Muscle of back (tissue), 11 donors: ENCODE results near the gene PACS2. TPM values are rescaled to one million over a fixed set of nuclear protein-coding genes. Genes with fewer than 3 reads are reported as not detected.
"Not testable (repeated sequence)": the region's sequence is repeated elsewhere in the genome, so short reads cannot be mapped to it uniquely, and the experiment has no call there.

Experiments
- DNase-seq, 3 donors: peaks; one replicate each; pipeline versions ENCODE4 v3.0.0 to v3.0.0-alpha.2; 2013
- polyA plus RNA-seq, 10 donors: library from polyadenylated mRNA; unstranded; fragments of 120-200 nt; gene quantifications; one replicate each; pipeline ENCODE4 v1.2.1, GENCODE V29; 2013; ENCODE audit not compliant: insufficient read length in 10 of 10

The PACS2 gene
- polyA plus RNA-seq, 10 donors, result 68.7 to 112 (median 87.4) TPM

DNA sequence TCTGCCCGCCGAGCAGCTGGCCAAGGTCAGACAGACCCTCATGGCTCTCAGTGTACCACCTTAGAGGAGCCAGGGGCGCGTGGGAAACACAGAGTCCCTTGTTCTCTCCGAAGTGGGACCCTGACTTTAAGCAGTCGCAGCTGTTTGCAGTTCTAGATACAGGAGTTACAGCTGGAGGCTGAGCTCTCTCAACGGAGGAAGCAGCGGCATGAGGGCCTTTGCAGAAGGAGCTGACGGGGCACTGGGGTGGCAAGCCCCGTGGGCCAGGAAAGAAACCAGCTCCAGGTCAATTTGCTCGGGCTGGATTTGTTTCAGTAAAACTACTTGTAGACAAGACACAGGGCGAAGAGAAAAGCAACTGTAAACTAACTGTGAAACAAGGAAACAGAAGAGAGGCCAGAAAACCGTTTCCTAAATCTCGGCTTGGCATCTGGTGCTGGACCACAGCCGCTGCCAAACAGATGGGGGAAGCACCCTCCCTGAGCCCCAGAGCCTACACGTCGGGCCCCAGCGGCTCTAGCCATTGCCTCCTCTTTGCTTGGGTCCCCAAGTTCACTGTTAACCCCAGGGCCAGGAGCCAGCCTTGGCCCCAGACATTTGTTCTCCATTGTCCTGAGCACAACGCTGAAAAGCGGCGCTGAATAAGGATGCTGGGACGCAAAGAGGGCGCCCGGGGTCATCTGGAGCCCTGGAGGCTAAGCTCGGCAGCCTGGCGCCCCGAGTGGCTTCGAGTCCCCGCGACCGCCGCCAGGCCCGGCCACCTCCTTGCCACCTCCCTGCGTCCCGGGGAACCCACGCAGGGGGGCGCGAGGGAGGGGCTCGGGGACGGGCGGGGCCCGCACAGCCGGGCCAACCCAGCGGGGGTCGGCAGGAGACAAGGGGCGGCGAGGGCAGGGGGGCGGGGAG, 914 bp upstream of the PACS2 start:
- DNase-seq, result peak in 1 of 3 donors; percentile 83

DNA sequence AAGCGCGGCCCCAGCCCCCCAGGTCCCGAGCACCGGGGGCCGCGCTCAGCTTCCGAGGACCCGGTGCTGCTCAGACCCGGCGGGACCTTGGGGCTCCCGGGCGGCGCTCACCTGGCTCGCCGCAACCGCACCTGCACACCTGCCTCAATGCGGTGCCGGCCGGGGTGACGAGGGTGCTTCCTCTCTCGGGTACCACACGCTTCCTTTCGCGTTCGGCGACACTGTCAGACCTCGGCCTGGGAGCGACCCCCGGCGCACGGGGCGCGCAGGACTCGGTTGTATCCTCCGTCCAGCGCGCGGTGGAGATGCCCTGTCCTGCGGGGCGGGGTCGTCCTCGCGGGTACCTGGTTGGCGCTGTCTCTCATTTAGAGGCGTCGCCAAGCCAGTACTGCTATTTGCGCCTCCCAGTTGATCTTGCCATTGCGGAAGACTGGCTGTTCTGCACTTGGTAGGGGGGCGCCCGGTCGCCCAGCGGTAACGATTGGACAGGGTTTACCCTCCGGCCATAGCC, 718 bp downstream of the PACS2 start:
- peak in 1 of 3 donors; percentile 52 for DNase-seq

DNA sequence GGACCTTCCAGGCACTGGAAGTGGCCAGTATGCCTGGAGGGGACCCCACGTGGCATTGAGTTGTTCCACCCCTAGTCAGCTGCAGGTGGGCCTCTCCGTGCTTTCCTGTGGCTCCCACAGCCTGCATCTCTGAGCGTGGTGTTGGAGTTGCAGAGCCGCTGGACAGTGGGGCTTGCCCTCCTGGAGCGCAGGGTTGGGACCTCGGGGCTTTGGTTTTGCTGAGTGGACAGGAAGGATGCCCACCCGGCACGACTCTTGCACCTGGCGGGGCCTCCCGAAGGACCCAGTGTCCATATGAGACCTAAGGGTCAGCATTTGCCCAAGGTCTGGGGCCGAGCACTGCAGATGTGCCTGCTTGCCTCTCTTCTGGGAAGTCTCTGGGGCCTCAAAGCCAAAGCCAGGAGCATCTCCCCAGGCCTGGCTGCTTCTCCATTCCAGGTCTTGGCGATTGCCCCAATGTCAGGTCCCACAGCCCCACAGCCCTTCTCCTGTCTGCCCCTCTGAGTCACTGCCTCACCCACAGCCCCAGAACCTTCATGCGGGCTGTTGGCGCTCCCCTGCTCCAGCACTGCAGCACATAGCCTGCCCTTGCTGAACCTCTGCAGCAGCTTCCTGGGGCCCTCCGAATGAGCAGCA, 1.5 kb downstream of the PACS2 start:
- peak in 1 of 3 donors; percentile 34 for DNase-seq

DNA sequence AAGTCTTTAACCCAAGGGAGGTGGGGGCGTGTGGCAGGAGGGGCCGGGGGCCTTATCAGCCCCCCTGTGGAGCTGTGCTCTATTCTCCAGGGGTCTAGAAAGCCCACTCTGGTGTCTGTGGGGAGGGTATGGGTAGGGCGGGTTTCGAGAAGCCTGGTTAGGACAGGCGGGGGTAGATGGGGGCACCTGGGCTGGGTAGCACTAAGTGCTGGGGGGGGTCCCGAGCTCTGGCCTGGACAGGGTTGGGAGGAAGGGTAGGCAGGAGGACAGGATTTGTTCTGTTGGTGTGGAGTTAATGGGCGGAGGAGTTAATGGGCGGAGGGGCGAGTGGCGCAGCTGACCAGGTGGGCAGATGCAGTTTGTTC, 2.0 kb downstream of the PACS2 start:
- DNase-seq, result no peak

DNA sequence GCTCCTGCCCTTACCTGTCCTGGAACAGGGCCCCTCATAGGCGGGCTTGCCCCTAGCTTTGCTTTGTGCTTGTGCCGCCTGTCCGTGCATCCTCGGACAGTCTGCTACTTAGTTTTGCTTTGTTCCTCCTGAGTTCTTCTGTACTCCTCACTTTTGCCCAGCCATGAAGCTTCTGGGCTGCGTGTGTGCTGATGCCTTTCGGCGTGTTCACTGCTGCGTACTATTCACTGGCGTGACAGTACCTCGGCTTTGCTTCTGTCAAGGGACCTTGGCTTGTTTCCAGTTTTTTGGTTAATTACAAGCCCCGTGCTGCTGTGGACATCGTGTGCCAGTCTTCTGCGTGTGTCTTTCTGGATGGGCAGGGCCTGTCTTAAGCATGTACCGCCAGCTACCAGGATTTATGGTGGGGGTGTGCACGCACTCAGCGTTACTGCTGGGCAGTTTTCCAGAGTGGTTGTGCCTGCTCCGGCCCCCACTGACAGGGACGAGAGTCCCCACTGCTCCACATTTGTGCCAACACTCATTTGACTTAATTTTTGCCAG, 2.5 kb downstream of the PACS2 start:
- DNase-seq, result no peak

DNA sequence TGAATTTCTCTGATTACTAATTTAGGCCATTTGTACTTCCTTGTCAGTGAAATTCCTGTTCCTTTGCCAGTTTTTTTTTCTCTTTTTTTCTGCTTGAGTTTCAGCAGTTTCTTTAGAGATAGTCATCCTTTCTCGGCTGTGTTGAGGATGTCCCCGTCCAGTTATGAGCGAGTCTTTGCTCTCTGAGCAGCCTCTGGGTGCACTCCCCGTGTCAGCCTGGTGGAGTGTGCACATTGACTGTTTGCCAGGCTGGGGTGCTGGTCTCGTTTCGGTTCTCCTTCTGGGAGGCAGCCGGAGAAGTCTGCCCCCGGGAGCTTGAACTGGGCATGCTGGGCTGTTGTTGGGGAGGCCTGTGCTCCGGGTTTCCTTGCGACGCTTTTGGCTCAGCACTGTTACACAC, 3.0 kb downstream of the PACS2 start:
- no peak for DNase-seq

DNA sequence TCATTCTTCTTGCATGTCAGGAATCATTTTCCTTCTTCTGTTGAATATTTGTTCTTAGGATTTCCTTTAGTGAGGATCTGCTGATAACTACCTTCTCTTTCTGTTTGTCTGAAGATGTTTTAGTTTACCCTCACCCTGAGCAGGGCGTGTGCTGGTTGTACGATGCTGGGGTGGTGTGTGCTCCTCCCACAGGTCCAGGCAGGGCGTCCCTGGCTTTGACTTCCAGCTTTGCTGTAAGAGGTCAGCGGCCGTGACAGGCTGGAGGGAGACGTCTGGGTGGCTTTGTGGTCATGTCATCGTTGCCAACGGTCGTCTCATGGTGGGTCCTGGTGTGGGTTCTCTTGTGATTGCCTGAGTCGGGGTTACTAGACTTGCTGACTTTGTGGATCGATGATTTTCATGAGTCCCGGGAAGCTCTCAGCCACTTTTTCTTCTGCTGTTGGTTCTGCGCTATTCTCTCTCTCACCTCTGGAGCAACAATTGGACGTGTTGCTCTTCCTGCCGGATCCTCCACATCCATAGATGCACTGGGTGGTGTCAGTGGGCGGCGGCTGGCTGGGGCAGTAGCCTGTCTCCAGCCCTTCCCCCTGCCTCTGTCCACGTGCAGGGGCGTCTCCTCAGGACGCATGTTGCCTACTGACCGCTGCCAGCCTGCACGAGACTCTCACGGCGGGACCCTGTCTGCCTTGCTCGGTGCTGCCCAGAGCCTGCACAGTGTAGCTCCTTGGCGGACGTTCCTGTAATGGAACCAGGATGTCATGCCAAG, 8.4 kb downstream of the PACS2 start:
- peak in 1 of 3 donors; percentile 7 for DNase-seq

DNA sequence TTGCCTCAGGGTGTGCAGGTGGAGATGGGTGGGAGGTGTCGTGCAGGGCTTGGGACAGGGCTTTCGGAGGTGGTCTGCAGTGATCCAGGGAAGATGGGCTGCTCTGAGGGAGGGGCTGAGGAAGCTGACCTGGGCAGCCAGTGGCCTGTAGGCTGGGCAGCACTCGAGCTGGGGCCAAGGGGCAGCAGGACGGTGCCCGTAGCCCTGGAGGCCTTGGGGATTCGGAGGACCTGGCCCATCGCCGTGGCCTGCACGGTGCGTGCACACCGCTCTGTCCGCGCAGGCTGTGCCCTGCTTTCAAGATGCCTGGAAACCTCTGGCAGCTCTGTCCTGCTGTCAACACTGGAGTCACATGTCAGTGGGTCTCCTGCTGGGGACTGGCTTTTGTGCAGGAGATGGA, 9.1 kb downstream of the PACS2 start:
- DNase-seq, result peak in 1 of 3 donors; percentile 1

DNA sequence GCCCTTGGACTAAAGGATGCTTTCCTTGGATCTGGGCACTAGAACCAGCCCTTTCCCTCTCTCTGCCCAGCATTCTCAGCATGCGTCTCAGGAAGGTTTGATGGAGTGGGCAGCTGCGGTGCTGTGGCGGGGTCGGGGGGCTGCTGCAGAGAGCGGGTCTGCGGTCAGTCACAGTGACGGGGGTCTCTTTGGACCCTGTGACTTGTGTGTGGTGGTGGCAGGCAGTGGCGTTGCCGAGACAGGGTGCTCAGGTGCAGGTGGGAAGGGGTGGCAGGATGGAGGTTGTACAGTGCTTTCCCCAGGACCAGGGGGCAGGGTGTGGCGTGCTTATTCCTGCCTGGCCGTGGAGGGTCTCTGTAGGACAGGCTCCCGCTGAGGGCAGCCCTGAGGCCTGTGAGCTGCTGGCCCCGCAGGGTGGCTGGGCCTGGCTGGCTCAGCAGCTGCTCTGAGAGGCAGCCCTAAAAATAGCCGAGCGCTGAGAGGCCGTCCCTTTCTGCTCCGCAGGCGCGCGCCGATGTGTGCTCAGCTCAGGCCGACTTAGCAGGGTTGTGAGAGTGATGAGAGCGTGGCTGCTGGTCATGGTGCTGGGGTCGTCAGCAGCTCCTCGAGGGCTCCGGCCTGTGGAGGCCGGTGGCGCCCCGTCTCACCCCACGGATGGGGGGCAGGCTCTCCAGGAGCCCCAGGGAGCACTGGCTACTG, 9.7 kb downstream of the PACS2 start:
- DNase-seq, result peak in 1 of 3 donors; percentile 69

DNA sequence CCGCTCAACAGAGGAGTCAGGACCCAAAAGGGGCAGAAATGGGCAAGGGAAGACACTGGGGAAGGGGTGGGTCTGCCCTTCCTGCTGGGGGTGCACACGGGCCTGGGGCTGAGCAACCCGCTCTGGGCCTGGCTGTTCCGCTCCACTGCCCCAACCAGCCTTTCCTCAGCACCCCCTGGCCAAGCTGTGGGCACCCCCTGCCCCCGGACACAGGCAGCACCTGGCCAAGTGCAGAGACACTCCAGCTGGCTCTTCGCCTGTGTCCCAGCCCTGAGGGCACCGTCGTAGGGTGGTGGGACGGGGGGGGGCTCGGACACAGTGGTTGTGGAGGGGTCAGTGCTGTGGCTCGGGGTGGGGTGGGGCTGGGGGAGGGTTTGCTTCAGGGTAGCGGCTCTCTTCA, 10.3 kb downstream of the PACS2 start:
- DNase-seq, result peak in 1 of 3 donors; percentile 1

DNA sequence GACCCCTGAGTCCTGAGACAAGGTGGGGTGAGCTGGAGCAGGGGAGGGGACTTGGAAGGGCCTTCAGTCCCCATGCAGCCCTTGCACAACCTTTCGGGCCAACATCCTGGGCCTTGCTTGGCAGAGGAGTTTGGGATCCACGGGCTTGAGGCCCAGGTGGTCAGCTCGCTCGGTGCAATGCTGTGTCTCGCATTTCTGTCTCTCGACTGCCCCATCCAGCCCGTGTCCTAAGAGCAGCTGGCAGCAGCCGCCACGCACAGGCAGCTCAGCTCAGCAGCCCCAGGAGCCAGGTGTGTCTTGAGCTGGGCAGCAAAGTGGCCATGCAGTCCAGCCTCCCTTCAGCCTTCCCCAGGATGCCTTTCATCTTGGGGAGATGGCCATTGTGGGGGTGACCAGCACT, 10.8 kb downstream of the PACS2 start:
- DNase-seq, result no peak

DNA sequence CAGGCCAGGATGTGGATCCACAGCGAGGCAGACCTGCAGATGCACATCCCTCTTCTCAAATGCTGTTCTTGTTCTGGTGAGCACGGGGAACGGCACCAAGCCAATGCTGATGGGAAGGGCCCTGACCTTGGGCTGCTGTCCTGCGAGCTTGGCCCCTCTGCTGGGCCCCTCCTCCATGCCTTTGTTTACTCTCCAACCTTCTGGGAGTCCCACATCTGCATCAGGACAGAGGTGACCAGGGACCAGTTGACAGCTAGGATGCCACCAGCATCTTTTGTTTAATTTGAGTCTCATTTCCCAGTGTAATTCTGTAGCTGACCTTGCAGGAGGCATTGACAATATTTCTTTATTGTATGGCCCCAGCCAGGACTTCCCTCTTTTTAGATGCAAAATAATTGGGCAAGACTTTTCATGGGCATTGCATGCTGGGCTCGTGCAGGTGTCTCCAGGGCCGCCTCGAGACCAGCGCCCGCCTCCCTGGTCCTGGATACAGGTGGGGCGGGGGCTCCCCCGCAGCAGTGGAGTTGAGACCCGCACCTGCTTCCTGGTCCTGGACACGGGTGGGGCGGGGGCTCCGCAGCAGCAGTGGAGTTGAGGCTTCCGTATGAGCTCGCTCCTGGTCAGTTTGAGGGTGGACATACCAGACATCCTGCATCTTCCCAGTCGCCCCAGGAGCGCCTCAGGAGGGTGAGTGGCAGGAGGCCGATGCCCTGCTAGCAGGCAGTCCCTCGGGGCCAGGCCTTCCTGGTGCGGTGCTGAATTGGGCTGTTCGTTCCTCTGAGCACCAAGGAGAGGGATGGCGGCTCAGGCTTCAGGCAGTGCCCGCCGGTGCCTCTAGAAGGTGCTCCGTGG, 11.4 kb downstream of the PACS2 start:
- no peak for DNase-seq

DNA sequence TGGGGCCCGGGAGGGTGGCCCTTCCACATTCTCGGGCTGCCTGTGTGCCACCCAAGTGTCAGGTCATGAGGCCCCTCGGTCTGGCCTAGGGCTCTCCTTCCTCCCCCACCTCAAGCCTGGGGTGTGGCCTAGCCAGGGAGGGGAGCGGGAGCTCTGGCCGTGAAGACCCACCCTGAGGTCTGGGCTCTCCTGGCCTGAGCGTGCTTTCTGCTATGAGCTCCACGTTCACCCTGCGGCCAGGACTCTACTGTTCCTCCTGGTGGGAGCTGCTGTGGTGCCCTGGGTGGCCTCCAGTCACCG, 12.0 kb downstream of the PACS2 start:
- no peak for DNase-seq

DNA sequence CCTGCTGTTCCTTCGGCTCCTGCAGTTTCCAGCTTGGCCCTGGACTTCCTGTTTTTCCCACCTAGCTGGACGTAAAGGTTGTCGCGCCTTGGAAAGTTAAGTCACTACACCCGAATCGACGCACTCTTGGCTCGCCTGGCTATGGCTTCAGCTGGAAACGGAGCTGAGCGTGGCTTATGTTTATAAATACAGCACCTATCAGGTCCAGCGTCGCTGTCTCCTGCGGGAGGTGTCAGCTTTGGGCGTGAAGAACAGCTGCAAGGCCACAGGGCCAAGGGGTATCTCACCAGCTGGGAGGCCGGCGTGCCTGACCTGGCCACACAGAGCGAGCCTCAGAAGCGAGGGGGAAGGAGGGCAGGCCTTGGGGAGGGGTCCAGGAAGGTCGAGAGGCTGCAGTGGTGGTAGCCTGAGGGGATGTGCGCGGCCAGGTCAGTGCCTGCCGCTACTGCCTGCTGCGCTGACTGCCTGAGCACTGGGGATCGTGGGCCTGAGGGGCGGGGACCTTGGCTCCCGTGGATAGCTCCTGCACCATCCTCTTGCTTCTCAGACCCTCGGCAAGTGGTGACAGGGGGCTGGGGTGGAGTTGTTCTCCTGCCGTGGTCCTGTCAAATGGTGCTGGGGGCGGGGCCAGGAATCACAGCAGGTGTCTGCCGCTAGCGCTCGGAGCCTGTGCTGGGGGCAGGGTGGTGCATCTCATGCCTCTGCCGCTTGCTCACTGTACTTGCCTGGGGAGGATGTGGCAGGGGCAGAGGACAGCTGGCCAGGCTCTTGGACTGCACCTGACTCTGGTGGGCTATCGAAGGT, 12.5 kb downstream of the PACS2 start:
- peak in 1 of 3 donors; percentile 27 for DNase-seq

DNA sequence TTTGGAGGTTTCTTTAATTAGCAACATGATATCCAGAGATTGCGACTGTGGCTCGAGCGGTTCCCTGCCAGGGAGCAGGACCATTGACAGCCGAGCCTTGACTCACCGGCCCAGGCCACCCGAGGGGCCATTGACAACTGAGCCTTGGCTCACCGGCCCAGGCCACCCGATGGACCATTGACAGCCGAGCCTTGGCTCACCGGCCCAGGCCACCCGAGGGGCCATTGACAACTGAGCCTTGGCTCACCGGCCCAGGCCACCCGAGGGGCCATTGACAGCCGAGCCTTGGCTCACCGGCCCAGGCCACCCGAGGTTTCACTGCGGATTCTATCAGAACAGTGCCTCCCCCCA, 13.1 kb downstream of the PACS2 start:
- not testable (repeated sequence) for DNase-seq

DNA sequence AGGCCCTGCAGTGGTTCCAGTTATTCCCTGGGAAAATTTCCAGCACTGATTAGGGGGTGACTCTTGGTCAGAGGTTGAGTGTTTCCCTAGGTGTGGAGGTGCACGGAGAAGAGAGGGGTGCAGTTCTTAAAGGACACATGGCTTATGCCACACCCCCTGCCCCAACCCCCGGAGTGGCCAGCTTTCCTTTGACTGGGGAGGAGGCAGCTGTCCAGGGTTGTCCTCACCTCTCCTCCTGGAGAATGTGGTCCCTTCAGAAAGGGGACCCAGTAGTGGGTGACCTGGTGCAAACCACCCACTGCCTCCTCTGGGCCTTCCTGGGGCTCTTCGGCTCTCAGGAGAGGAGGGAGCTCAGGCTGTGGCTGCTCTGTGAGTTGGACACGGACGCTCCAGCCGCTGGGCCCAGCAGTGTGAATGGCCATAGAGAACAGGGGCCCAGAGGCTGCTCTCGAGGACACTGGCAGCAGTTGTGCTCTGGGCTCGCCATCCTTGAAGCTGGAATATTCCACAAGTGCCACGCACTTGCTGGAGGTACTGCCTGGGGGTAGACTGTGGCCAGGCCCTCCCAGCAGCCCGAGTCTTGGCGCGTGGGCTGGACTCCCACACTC, 13.6 kb downstream of the PACS2 start:
- DNase-seq, result no peak

DNA sequence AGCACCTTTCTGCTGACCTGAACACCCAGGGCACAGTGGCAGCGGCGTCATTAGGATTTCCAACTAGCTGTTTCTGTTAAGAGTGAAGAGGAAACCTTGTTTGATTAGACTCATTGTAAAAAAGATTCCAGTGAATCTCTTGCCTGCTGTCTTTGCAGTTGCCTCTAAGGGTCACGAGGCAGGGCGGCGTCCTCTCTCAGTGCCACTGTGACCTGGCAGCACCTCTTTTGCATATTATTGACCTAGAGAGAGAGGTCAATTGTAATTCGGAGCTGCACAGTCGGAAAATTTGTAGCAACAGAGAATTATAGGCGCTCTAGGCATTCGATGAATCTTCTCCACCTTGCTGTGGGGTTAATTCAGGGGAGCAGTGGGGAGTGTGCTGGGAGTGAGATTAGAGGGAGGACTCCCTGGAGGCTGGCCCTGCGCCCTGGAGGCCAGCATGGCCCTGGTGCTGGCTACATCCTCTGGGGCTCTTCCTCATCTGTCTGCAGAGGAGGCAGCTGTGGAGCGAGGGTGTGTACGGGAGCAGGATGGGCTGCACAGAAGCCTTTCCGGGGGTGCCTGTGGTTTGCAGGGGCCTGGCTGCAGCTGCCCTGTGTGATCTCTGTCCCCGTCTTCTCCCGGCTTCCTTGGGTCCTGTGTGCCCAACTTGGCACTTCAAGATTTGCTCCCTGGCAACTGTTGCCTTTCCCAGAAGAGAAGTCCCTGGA, 14.3 kb downstream of the PACS2 start:
- peak in 1 of 3 donors; percentile 1 for DNase-seq

DNA sequence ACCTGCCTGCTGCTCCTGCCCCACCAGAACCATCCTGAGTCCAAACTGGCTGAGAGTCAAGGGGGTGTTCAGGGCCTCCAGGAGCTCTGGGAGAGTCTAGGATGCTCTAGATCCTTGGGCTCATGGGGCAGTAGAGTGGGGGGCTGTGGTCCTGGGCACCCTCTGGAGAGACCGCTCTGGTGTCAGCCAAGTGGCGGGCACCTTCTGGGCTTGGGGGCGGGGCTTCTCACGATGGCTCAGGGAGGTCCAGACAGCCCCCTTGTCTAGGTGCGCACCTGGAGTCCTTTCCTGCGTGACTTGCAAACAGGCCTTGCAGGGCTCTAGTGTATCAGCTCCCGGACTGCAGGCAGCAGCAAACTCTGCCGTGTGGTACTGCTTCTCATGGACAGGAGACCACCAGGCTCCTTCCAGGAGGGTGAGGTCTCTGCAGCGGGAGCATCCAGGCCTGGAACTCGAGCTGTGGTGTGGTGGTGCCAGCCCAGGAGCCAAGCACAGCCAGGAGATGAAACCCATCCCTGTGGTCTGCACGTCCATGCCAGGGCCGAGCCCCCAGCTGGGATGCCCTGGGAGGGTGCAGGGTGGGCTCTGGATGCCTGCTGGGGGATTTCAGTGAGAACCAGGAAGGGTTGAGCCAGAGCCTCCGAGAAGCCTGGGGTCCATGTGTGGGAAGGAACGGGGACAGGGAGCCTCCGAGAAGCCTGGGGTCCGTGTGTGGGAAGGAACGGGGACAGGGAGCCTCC, 15.0 kb downstream of the PACS2 start:
- DNase-seq, result no peak
